CD14-positive monocyte (primary cell): ENCODE data around the gene SLC34A2. TPM values are rescaled to one million over a fixed set of nuclear protein-coding genes. Genes with fewer than 3 reads are reported as not detected.

Source experiments
- DNase-seq, 3 donors: peaks; one replicate each; pipeline ENCODE4 v3.0.0-alpha.2; 2011 to 2022
- H2AFZ ChIP-seq: 2 replicates; pipeline ENCODE4 v1.6.0; 2012; ENCODE audit warnings: mild to moderate bottlenecking, low read depth, low read length, inconsistent platforms; ENCODE audit not compliant: insufficient read depth, poor library complexity, severe bottlenecking
- H3K27ac ChIP-seq, 2 donors: 1 replicate in 1 of 2; 2 replicates in 1 of 2; pipeline ENCODE4 v1.5.1; 2012 to 2013; ENCODE audit warnings: low read length in 2 of 2, control low read depth in 1 of 2, inconsistent platforms in 1 of 2, low read depth in 1 of 2, mild to moderate bottlenecking in 1 of 2
- H3K27me3 ChIP-seq, 2 donors: one replicate each; pipeline versions ENCODE4 v1.6.0 to v1.6.1; 2011 to 2013; ENCODE audit warnings: low read length in 2 of 2; ENCODE audit not compliant: control insufficient read depth in 2 of 2, insufficient read depth in 2 of 2
- H3K36me3 ChIP-seq, 2 donors: replicated peaks in 1 of 2; 1 replicate in 1 of 2; 2 replicates in 1 of 2; pipeline versions ENCODE4 v1.5.1 to v1.6.1; 2012 to 2013; ENCODE audit warnings: low read length in 2 of 2, control low read depth in 1 of 2, inconsistent platforms in 1 of 2, mild to moderate bottlenecking in 1 of 2; ENCODE audit not compliant: insufficient read depth in 2 of 2, control insufficient read depth in 1 of 2
- H3K4me1 ChIP-seq, 2 donors: 1 replicate in 1 of 2; 2 replicates in 1 of 2; pipeline versions ENCODE4 v1.5.1 to v1.6.1; 2012 to 2013; ENCODE audit warnings: low read length in 2 of 2, control low read depth in 1 of 2, inconsistent platforms in 1 of 2, mild to moderate bottlenecking in 1 of 2, moderate library complexity in 1 of 2; ENCODE audit not compliant: insufficient read depth in 2 of 2, control insufficient read depth in 1 of 2
- H3K4me2 ChIP-seq: replicated peaks from 2 replicates; pipeline ENCODE3; 2012; ENCODE audit warnings: low read length, moderate library complexity, mild to moderate bottlenecking; ENCODE audit not compliant: poor library complexity, severe bottlenecking; ENCODE audit errors: extremely low read depth
- H3K4me3 ChIP-seq, 3 experiments: fragments of 200-600 bp in 1 of 3; sonication (generic) in 1 of 3; replicated peaks in 1 of 3; 1 replicate in 2 of 3; 2 replicates in 1 of 3; pipeline ENCODE4 v1.5.1; 2011 to 2013; ENCODE audit warnings: low read length in 3 of 3, mild to moderate bottlenecking in 3 of 3, control low read depth in 2 of 3, low read depth in 2 of 3, inconsistent platforms in 1 of 3, moderate library complexity in 1 of 3
- H3K79me2 ChIP-seq: 2 replicates; pipeline ENCODE4 v1.6.0; 2012; ENCODE audit warnings: mild to moderate bottlenecking, control low read depth, inconsistent platforms, low read length, moderate library complexity; ENCODE audit not compliant: insufficient read depth
- H3K9ac ChIP-seq: 2 replicates; pipeline ENCODE4 v1.6.0; 2017; ENCODE audit warnings: low read length, mild to moderate bottlenecking; ENCODE audit not compliant: insufficient read depth, poor library complexity, severe bottlenecking
- H3K9me3 ChIP-seq, 2 donors: replicated peaks in 1 of 2; 1 replicate in 1 of 2; 2 replicates in 1 of 2; pipeline versions ENCODE4 v1.5.1 to v1.6.1; 2012 to 2013; ENCODE audit warnings: low read length in 2 of 2, control low read depth in 1 of 2; ENCODE audit not compliant: control insufficient read depth in 1 of 2, insufficient read depth in 1 of 2
- H4K20me1 ChIP-seq: 2 replicates; pipeline ENCODE4 v1.6.0; 2012; ENCODE audit warnings: mild to moderate bottlenecking, low read length, control low read depth, moderate library complexity; ENCODE audit not compliant: insufficient read depth
- H3K27ac Mint-ChIP-seq, 7 donors: one replicate each; pipeline ENCODE4 v1.8.0; 2020; ENCODE audit warnings: mild to moderate bottlenecking in 7 of 7, mixed read lengths in 7 of 7, moderate library complexity in 6 of 7, inconsistent platforms in 2 of 7
- H3K27me3 Mint-ChIP-seq, 3 donors: one replicate each; pipeline ENCODE4 v1.8.0; 2021 to 2022; ENCODE audit warnings: low read depth in 3 of 3, mild to moderate bottlenecking in 3 of 3, mixed read lengths in 3 of 3, moderate library complexity in 3 of 3, inconsistent platforms in 1 of 3
- H3K36me3 Mint-ChIP-seq, 2 donors: one replicate each; pipeline ENCODE4 v1.8.0; 2020; ENCODE audit warnings: mixed read lengths in 2 of 2, inconsistent platforms in 1 of 2, mild to moderate bottlenecking in 1 of 2
- H3K4me1 Mint-ChIP-seq: one replicate; pipeline ENCODE4 v1.8.0; 2020; ENCODE audit warnings: mild to moderate bottlenecking, mixed read lengths
- H3K4me3 Mint-ChIP-seq, 2 donors: one replicate each; pipeline ENCODE4 v1.8.0; 2020; ENCODE audit warnings: mild to moderate bottlenecking in 2 of 2, mixed read lengths in 2 of 2, moderate library complexity in 1 of 2
- H3K9me3 Mint-ChIP-seq, 7 donors: one replicate each; pipeline ENCODE4 v1.8.0; 2020 to 2022; ENCODE audit warnings: mixed read lengths in 7 of 7, mild to moderate bottlenecking in 6 of 7, moderate library complexity in 6 of 7, inconsistent platforms in 2 of 7
- WGBS: methylation state at CpG from one replicate; pipeline ENCODE4 v1.1.5; 2013; ENCODE audit warnings: missing lambda C conversion rate; ENCODE audit not compliant: insufficient coverage; 5-methylcytosine and 5-hydroxymethylcytosine counted together
- intact Hi-C, 2 donors: fragments of 100-400 bp; cut with micrococcal nuclease; formaldehyde crosslinking; loops; one replicate each; pipeline versions ENCODE4 v1.15.0 to v1.15.1; 2023
- polyA plus RNA-seq, 3 donors: library from polyadenylated mRNA; depleted of rRNA in 1 of 3; unstranded in 2 of 3; stranded (reverse) in 1 of 3; fragments of 300-500 nt in 2 of 3; fragments of >200 nt in 1 of 3; fragmentation: Illumina TruSeq in 2 of 3; gene quantifications; 1 replicate in 2 of 3; 2 replicates in 1 of 3; pipeline ENCODE4 v1.2.3, GENCODE V29; 2012 to 2021
- TF ChIP-seq, protein P1 (sequence below): fragments of 200-600 bp; IDR thresholded peaks from one replicate; pipeline ENCODE4 v1.8.0; 2022; ENCODE audit warnings: antibody characterized with exemption, mild to moderate bottlenecking

Gene SLC34A2
- polyA plus RNA-seq, 3 donors, result not detected

DNA sequence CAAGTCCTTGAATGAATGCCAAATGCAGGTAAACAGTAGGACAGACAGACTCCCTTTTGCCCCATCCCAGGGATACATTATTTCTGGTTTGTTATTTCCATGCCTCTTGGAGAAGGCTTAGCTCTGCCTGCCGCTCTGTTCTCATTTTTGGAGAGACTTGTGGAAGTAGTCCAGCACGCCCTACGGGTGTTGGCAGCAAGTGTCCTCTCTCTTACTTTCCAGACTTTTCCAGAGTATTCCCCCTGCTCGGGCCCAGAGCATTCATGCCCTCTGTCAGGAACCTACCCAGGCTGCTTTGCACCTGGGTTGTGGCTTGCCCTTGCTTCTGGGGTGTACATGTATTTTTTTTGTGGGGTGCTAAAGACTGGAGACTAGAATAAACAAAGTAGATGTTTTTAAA lies 15.3 kb downstream of the SLC34A2 start:
- Histone ChIP-seq H4K20me1 (no peaks in the 10 kb centered on the region), H3K9ac (no peak overlapping the region), H3K4me2 (no peak overlapping the region), H3K4me3 (no peak overlapping the region), H2AFZ (no peak overlapping the region), H3K9me3 (no peaks in the 10 kb centered on the region), H3K4me1 (no peaks in the 10 kb centered on the region), H3K27ac (no peak overlapping the region), H3K36me3 (no peaks in the 10 kb centered on the region), H3K27me3 (no peaks in the 10 kb centered on the region), H3K79me2 (no peaks in the 10 kb centered on the region)
- peaks cover 0 to 16% (median 4%) of the 10 kb centered on the region in 7 donors for H3K9me3 Mint-ChIP-seq
- H3K4me1 Mint-ChIP-seq, result no peaks in the 10 kb centered on the region
- TF ChIP-seq, protein P1, sequence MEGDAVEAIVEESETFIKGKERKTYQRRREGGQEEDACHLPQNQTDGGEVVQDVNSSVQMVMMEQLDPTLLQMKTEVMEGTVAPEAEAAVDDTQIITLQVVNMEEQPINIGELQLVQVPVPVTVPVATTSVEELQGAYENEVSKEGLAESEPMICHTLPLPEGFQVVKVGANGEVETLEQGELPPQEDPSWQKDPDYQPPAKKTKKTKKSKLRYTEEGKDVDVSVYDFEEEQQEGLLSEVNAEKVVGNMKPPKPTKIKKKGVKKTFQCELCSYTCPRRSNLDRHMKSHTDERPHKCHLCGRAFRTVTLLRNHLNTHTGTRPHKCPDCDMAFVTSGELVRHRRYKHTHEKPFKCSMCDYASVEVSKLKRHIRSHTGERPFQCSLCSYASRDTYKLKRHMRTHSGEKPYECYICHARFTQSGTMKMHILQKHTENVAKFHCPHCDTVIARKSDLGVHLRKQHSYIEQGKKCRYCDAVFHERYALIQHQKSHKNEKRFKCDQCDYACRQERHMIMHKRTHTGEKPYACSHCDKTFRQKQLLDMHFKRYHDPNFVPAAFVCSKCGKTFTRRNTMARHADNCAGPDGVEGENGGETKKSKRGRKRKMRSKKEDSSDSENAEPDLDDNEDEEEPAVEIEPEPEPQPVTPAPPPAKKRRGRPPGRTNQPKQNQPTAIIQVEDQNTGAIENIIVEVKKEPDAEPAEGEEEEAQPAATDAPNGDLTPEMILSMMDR, result no peak
- WGBS, result 100% methylated on average over 3 of the region's 4 CpGs
- DNase-seq, result no peak
- H3K4me3 Mint-ChIP-seq, result no peak overlapping the region
- no peak overlapping the region for H3K27ac Mint-ChIP-seq
- intact Hi-C loops, result no loop called here
- no peaks in the 10 kb centered on the region for H3K36me3 Mint-ChIP-seq
- H3K27me3 Mint-ChIP-seq, result peaks cover 4 to 9% (median 6%) of the 10 kb centered on the region in 3 donors

DNA sequence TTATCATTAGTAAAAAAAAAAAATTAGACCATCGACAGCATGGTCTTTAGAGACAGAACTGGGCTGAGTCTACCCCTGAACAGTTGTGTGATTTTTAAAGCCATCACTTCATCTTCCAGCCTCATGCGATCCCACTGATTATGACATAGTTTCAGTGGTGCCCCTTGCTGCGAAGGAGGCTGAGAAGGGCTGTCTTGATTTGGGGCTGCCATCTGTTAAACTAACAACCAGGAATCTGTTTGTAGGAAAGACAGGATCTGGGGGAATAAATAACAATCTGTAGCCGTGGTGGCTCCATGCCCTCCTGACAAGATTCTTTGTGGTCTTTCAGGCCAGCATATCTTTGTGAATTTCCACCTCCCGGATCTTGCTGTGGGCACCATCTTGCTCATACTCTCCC lies 17.1 kb downstream of the SLC34A2 start:
- Mint-ChIP-seq H3K4me3 (no peak overlapping the region), H3K9me3 (peaks cover 2 to 16% (median 3%) of the 10 kb centered on the region in 7 donors), H3K36me3 (no peaks in the 10 kb centered on the region), H3K27ac (no peak overlapping the region), H3K4me1 (no peaks in the 10 kb centered on the region), H3K27me3 (peaks cover 4 to 11% (median 8%) of the 10 kb centered on the region in 3 donors)
- 97% methylated on average over 3 of the region's 5 CpGs for WGBS
- Histone ChIP-seq H2AFZ (no peak overlapping the region), H3K79me2 (no peaks in the 10 kb centered on the region), H3K4me1 (no peaks in the 10 kb centered on the region), H3K27ac (no peak overlapping the region), H3K9ac (no peak overlapping the region), H3K27me3 (no peaks in the 10 kb centered on the region), H4K20me1 (no peaks in the 10 kb centered on the region), H3K4me2 (no peak overlapping the region), H3K9me3 (no peaks in the 10 kb centered on the region), H3K4me3 (no peak overlapping the region), H3K36me3 (no peaks in the 10 kb centered on the region)
- TF ChIP-seq, protein P1, result no peak
- intact Hi-C loops, result no loop called here
- DNase-seq, result no peak
